H1 (cell line): ENCODE results near the gene LCN12. TPM values are rescaled to one million over a fixed set of nuclear protein-coding genes. Genes with fewer than 3 reads are reported as not detected.

Experiments
- CTCF ChIA-PET: fragments of 300-600 bp; sonication (Branson Sonifier 250); formaldehyde crosslinking; loops from one replicate; lab custom pipeline; 2021; ENCODE audit not compliant: partially characterized antibody; lab: Charles Lee
- POLR2A ChIA-PET: fragments of 300-600 bp; sonication (Branson Sonifier 250); formaldehyde crosslinking; loops from one replicate; lab custom pipeline; 2021; ENCODE audit warnings: inconsistent platforms; ENCODE audit not compliant: partially characterized antibody; lab: Charles Lee
- DNase-seq, 2 experiments: peaks; one replicate each; pipeline versions ENCODE4 v3.0.0 to v3.0.0-alpha.2; 2010 to 2022; ENCODE audit warnings: low spot score in 2 of 2, low read depth in 1 of 2, mixed read lengths in 1 of 2
- FAIRE-seq: peaks from 2 replicates; lab custom pipeline; 2011; peaks lifted over from hg19 to GRCh38; lab: Jason Lieb, UNC
- H2AFZ ChIP-seq: 2 replicates; pipeline ENCODE4 v1.8.1; 2012; ENCODE audit warnings: low read length, inconsistent platforms
- H2AK5ac ChIP-seq: 2 replicates; pipeline ENCODE4 v1.6.1; 2013; ENCODE audit warnings: low read depth, low read length
- H2BK120ac ChIP-seq: replicated peaks from 2 replicates; pipeline ENCODE3; 2013; ENCODE audit warnings: low read depth, low read length, inconsistent platforms
- H2BK12ac ChIP-seq: 2 replicates; pipeline ENCODE4 v1.6.1; 2013; ENCODE audit warnings: low read depth, low read length
- H2BK15ac ChIP-seq: 2 replicates; pipeline ENCODE4 v1.6.1; 2013; ENCODE audit warnings: low read length
- H2BK20ac ChIP-seq: 2 replicates; pipeline ENCODE4 v1.6.1; 2013; ENCODE audit warnings: low read length
- H2BK5ac ChIP-seq: 2 replicates; pipeline ENCODE4 v1.6.1; 2013; ENCODE audit warnings: low read depth, low read length
- H3K14ac ChIP-seq: 2 replicates; pipeline ENCODE4 v1.6.1; 2013; ENCODE audit warnings: inconsistent platforms; ENCODE audit not compliant: insufficient read length
- H3K18ac ChIP-seq: 2 replicates; pipeline ENCODE4 v1.6.1; 2013; ENCODE audit warnings: low read length; ENCODE audit errors: extremely low read depth
- H3K23ac ChIP-seq: 2 replicates; pipeline ENCODE4 v1.6.1; 2013; ENCODE audit warnings: inconsistent platforms; ENCODE audit not compliant: insufficient read length
- H3K23me2 ChIP-seq: 2 replicates; pipeline ENCODE4 v1.6.1; 2013; ENCODE audit warnings: low read depth, low read length
- H3K27ac ChIP-seq: 2 replicates; pipeline ENCODE4 v1.6.1; 2011; ENCODE audit warnings: low read depth, low read length, inconsistent platforms
- H3K27me3 ChIP-seq, 4 experiments: replicated peaks in 1 of 4; 1 replicate in 1 of 4; 2 replicates in 3 of 4; pipeline versions ENCODE4 v1.6.1 to v1.8.1; 2011 to 2013; ENCODE audit warnings: low read length in 3 of 4, mild to moderate bottlenecking in 3 of 4, inconsistent platforms in 2 of 4, mixed read lengths in 2 of 4, moderate library complexity in 1 of 4; ENCODE audit not compliant: control insufficient read depth in 3 of 4, insufficient read depth in 3 of 4; ENCODE audit errors: extremely low read depth in 1 of 4
- H3K36me3 ChIP-seq, 4 experiments: 2 replicates each; pipeline versions ENCODE4 v1.6.1 to v1.8.1; 2011 to 2013; ENCODE audit warnings: mild to moderate bottlenecking in 4 of 4, low read length in 3 of 4, moderate library complexity in 2 of 4, control low read depth in 1 of 4, inconsistent platforms in 1 of 4; ENCODE audit not compliant: insufficient read depth in 4 of 4, control insufficient read depth in 2 of 4
- H3K4ac ChIP-seq: replicated peaks from 2 replicates; pipeline ENCODE3; 2013; ENCODE audit warnings: low read length, low read depth, mixed read lengths, inconsistent platforms; ENCODE audit not compliant: insufficient read length
- H3K4me1 ChIP-seq, 4 experiments: replicated peaks in 1 of 4; 1 replicate in 1 of 4; 2 replicates in 3 of 4; pipeline versions ENCODE4 v1.6.1 to v1.8.1; 2011 to 2013; ENCODE audit warnings: low read length in 3 of 4, inconsistent platforms in 2 of 4, mixed read lengths in 1 of 4; ENCODE audit not compliant: insufficient read depth in 4 of 4, control insufficient read depth in 3 of 4
- H3K4me2 ChIP-seq, 2 experiments: 2 replicates each; pipeline versions ENCODE4 v1.6.1 to v1.8.1; 2011 to 2013; ENCODE audit warnings: low read depth in 2 of 2, low read length in 2 of 2, control low read depth in 1 of 2, inconsistent platforms in 1 of 2, mild to moderate bottlenecking in 1 of 2; ENCODE audit not compliant: insufficient read depth in 1 of 2
- H3K4me3 ChIP-seq, 4 experiments: fragments of 200-600, 300-600 bp in 1 of 4; sonication (generic), shearing (Covaris generic), sonication (Bioruptor Twin) in 1 of 4; 2 replicates each; pipeline versions ENCODE4 v1.5.1 to v1.8.1; 2011 to 2016; ENCODE audit warnings: low read length in 4 of 4, low read depth in 3 of 4, control low read depth in 2 of 4, inconsistent platforms in 2 of 4, mild to moderate bottlenecking in 2 of 4, mixed read lengths in 1 of 4, moderate library complexity in 1 of 4; ENCODE audit not compliant: insufficient read depth in 2 of 4; ENCODE audit errors: extremely low read depth in 1 of 4
- H3K56ac ChIP-seq: replicated peaks from 2 replicates; pipeline ENCODE3; 2013; ENCODE audit warnings: low read depth, mild to moderate bottlenecking, mixed read lengths, low read length, inconsistent platforms; ENCODE audit not compliant: insufficient read length
- H3K79me1 ChIP-seq: 2 replicates; pipeline ENCODE4 v1.6.1; 2013; ENCODE audit warnings: low read depth, low read length, control low read depth
- H3K79me2 ChIP-seq, 2 experiments: 2 replicates each; pipeline versions ENCODE4 v1.6.1 to v1.8.1; 2012 to 2013; ENCODE audit warnings: low read length in 2 of 2, mild to moderate bottlenecking in 2 of 2, inconsistent platforms in 1 of 2; ENCODE audit not compliant: insufficient read depth in 2 of 2, control insufficient read depth in 1 of 2
- H3K9ac ChIP-seq, 4 experiments: replicated peaks in 1 of 4; 1 replicate in 1 of 4; 2 replicates in 3 of 4; pipeline versions ENCODE4 v1.6.1 to v1.8.1; 2011 to 2013; ENCODE audit warnings: low read depth in 3 of 4, low read length in 3 of 4, control low read depth in 2 of 4, mild to moderate bottlenecking in 2 of 4, moderate library complexity in 2 of 4, inconsistent platforms in 1 of 4; ENCODE audit errors: extremely low read depth in 1 of 4
- H3K9me3 ChIP-seq, 2 experiments: 2 replicates each; pipeline versions ENCODE4 v1.6.1 to v1.8.1; 2012 to 2013; ENCODE audit warnings: mild to moderate bottlenecking in 2 of 2, moderate library complexity in 2 of 2, control low read depth in 1 of 2, inconsistent platforms in 1 of 2, low read depth in 1 of 2, low read length in 1 of 2, mixed read lengths in 1 of 2; ENCODE audit not compliant: insufficient read depth in 2 of 2
- H4K20me1 ChIP-seq, 2 experiments: replicated peaks in 1 of 2; 2 replicates each; pipeline versions ENCODE3 to v1.8.1; 2011 to 2013; ENCODE audit warnings: inconsistent platforms in 2 of 2, low read length in 2 of 2, mild to moderate bottlenecking in 1 of 2; ENCODE audit not compliant: insufficient read depth in 2 of 2, control insufficient read depth in 1 of 2
- H4K5ac ChIP-seq: 2 replicates; pipeline ENCODE4 v1.6.1; 2013; ENCODE audit warnings: low read length, low read depth, mixed read lengths, inconsistent platforms; ENCODE audit not compliant: insufficient read length
- H4K8ac ChIP-seq: 2 replicates; pipeline ENCODE4 v1.8.0; 2013; ENCODE audit warnings: mild to moderate bottlenecking, moderate library complexity, low read length, inconsistent platforms; ENCODE audit not compliant: insufficient read depth; ENCODE audit errors: extremely low read depth
- H4K91ac ChIP-seq: replicated peaks from 2 replicates; pipeline ENCODE3; 2013; ENCODE audit warnings: low read length, mixed read lengths, inconsistent platforms; ENCODE audit not compliant: insufficient read length
- ASH2L ChIP-seq: fragments of 200-600, 300-600 bp; sonication (generic); IDR thresholded peaks from one replicate; pipeline ENCODE4 v1.7.1; 2017; ENCODE audit warnings: low read length
- CTCF ChIP-seq, 3 experiments: IDR thresholded peaks; 1 replicate in 2 of 3; 2 replicates in 1 of 3; pipeline versions ENCODE4 v1.5.1 to v1.6.1; 2011; ENCODE audit warnings: low read length in 3 of 3, mild to moderate bottlenecking in 3 of 3, inconsistent platforms in 2 of 3, low read depth in 1 of 3, moderate library complexity in 1 of 3; ENCODE audit not compliant: insufficient read depth in 1 of 3; ENCODE audit errors: control extremely low read depth in 1 of 3
- E2F6 ChIP-seq: IDR thresholded peaks from 2 replicates; pipeline ENCODE4 v1.6.1; 2012; ENCODE audit warnings: inconsistent platforms
- GTF2F1 ChIP-seq: IDR thresholded peaks from 2 replicates; pipeline ENCODE4 v1.6.1; 2012; ENCODE audit warnings: low read depth, low read length, improper control_type of control experiment, borderline replicate concordance
- SP1 ChIP-seq: IDR thresholded peaks from 2 replicates; pipeline ENCODE4 v1.6.1; 2011; ENCODE audit warnings: low read depth, low read length
- TAF1 ChIP-seq: IDR thresholded peaks from 2 replicates; pipeline ENCODE4 v1.6.1; 2011; ENCODE audit warnings: mild to moderate bottlenecking, low read depth, low read length
- TCF12 ChIP-seq: IDR thresholded peaks from 2 replicates; pipeline ENCODE4 v1.6.1; 2011; ENCODE audit warnings: low read depth, mild to moderate bottlenecking, low read length
- WGBS, 2 experiments: shearing (Covaris generic) in 1 of 2; methylation state at CpG; one replicate each; pipeline versions ENCODE4 v1.1.6 to v1.1.7; 2013 to 2015; ENCODE audit warnings: low lambda C conversion rate in 2 of 2, mixed read lengths in 2 of 2, inconsistent platforms in 1 of 2, low coverage in 1 of 2, missing lambda C conversion rate in 1 of 2; ENCODE audit not compliant: insufficient replicate concordance in 2 of 2, insufficient coverage in 1 of 2, insufficient read length in 1 of 2; ENCODE audit errors: extremely low coverage in 1 of 2, missing lambda C conversion rate in 1 of 2; 5-methylcytosine and 5-hydroxymethylcytosine counted together
- polyA plus RNA-seq, 7 experiments: library from polyadenylated mRNA; depleted of rRNA in 3 of 7; stranded (reverse) in 5 of 7; unstranded in 2 of 7; fragments of >200 nt in 5 of 7; fragments of 200-250 nt in 2 of 7; gene quantifications; 1 replicate in 5 of 7; 2 replicates in 1 of 7; 4 replicates in 1 of 7; pipeline versions ENCODE4 v1.2.1 to v1.2.3, GENCODE V29; 2011 to 2013; ENCODE audit warnings: missing spikeins in 2 of 7, mixed read lengths in 2 of 7
- total RNA-seq: library from RNA; stranded (reverse); fragmentation: NEBNext Ultra II Directional; extraction: Animal tissue kit (Norgen Biotek cat#: 25700); gene quantifications from 2 replicates; pipeline ENCODE4 v1.2.1, GENCODE V29; 2021

The LCN12 gene
- total and polyA plus RNA-seq, 2 of the 8 experiments (the other 6 are each of a cell fraction or from before 2014, with no cell fraction given), result 1.1 to 1.7 TPM

GRCh38 chr9:136931611-136932130 lies 20.4 kb upstream of the LCN12 start:
- H2BK12ac ChIP-seq, result no peak overlapping the region
- no peaks in the 10 kb centered on the region for H3K27me3 ChIP-seq
- H2BK15ac ChIP-seq, result no peak overlapping the region
- 88% methylated on average over 2 of the region's 2 CpGs; no CpG with 5 or more reads in 1 of the 2 experiments for WGBS, 2 experiments
- no peaks in the 10 kb centered on the region for H3K23me2 ChIP-seq
- TF ChIP-seq CTCF (IDR thresholded peaks at IDR 0.05; ENCODE audit: control extremely low read depth in 1 of 3, insufficient read depth in 1 of 3, low read depth in 1 of 3, low read length in 3 of 3) (no peak), TAF1 (no peak), TCF12 (no peak), GTF2F1 (no peak), ASH2L (no peak), E2F6 (no peak), SP1 (no peak)
- no peaks in the 10 kb centered on the region; a peak in 1 of 4 replicates for H3K9me3 ChIP-seq
- peaks cover 0 to 6% (median 0%) of the 10 kb centered on the region in 4 experiments; a peak in 2 of 7 replicates for H3K4me1 ChIP-seq
- no peak overlapping the region for H3K23ac ChIP-seq
- no peak overlapping the region for H2BK120ac ChIP-seq
- no peak overlapping the region for H2AK5ac ChIP-seq
- no peak overlapping the region for H4K91ac ChIP-seq
- H4K8ac ChIP-seq, result no peak overlapping the region
- H3K9ac ChIP-seq, result no peak overlapping the region
- H2BK5ac ChIP-seq, result no peak overlapping the region
- no peak for FAIRE-seq
- no peak overlapping the region for H3K18ac ChIP-seq
- no peak overlapping the region for H3K14ac ChIP-seq
- no peak overlapping the region for H3K4me2 ChIP-seq
- H3K79me1 ChIP-seq, result no peaks in the 10 kb centered on the region; the same call in 1 of the 2 replicates
- ChIA-PET POLR2A (no interaction called here), CTCF (interaction anchor here (0.6 to 2.7 kb wide), 5 partner anchors 10 to 154 kb away, joined by 3 to 10 read pairs (median 3); no protein-coding TSS in a partner anchor)
- no peak overlapping the region for H3K4ac ChIP-seq
- no peaks in the 10 kb centered on the region; a peak in 1 of 4 replicates for H3K79me2 ChIP-seq
- no peak overlapping the region for H3K56ac ChIP-seq
- H4K5ac ChIP-seq, result no peak overlapping the region
- no peak overlapping the region for H3K27ac ChIP-seq
- DNase-seq, result no peak
- peaks cover 0 to 12% of the 10 kb centered on the region in 2 experiments for H4K20me1 ChIP-seq
- H3K36me3 ChIP-seq, result peaks cover 2 to 15% (median 4%) of the 10 kb centered on the region in 4 experiments; a peak in 5 of 8 replicates
- H2AFZ ChIP-seq, result no peak overlapping the region
- H3K4me3 ChIP-seq, result no peak overlapping the region
- no peak overlapping the region for H2BK20ac ChIP-seq
